Measurements from ENCODE around the gene RACGAP1.
A peak's percentile ranks its signal among the peaks of the same experiment; 100 is the strongest.

The RACGAP1 gene, protein sequence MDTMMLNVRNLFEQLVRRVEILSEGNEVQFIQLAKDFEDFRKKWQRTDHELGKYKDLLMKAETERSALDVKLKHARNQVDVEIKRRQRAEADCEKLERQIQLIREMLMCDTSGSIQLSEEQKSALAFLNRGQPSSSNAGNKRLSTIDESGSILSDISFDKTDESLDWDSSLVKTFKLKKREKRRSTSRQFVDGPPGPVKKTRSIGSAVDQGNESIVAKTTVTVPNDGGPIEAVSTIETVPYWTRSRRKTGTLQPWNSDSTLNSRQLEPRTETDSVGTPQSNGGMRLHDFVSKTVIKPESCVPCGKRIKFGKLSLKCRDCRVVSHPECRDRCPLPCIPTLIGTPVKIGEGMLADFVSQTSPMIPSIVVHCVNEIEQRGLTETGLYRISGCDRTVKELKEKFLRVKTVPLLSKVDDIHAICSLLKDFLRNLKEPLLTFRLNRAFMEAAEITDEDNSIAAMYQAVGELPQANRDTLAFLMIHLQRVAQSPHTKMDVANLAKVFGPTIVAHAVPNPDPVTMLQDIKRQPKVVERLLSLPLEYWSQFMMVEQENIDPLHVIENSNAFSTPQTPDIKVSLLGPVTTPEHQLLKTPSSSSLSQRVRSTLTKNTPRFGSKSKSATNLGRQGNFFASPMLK

GRCh38 chr12:50025187-50026059 lies at the start of gene RACGAP1:
RACGAP1 (minus strand) TSS chr12:50025494; CDS start chr12:50016715, 8,779 bp downstream.
- TF ChIP-seq, protein P1, sequence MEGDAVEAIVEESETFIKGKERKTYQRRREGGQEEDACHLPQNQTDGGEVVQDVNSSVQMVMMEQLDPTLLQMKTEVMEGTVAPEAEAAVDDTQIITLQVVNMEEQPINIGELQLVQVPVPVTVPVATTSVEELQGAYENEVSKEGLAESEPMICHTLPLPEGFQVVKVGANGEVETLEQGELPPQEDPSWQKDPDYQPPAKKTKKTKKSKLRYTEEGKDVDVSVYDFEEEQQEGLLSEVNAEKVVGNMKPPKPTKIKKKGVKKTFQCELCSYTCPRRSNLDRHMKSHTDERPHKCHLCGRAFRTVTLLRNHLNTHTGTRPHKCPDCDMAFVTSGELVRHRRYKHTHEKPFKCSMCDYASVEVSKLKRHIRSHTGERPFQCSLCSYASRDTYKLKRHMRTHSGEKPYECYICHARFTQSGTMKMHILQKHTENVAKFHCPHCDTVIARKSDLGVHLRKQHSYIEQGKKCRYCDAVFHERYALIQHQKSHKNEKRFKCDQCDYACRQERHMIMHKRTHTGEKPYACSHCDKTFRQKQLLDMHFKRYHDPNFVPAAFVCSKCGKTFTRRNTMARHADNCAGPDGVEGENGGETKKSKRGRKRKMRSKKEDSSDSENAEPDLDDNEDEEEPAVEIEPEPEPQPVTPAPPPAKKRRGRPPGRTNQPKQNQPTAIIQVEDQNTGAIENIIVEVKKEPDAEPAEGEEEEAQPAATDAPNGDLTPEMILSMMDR (conservative IDR thresholded peaks at IDR 0.05): no peak
- peak within 1 kb of the TSS; percentile 71 for H3K27ac ChIP-seq

DNA sequence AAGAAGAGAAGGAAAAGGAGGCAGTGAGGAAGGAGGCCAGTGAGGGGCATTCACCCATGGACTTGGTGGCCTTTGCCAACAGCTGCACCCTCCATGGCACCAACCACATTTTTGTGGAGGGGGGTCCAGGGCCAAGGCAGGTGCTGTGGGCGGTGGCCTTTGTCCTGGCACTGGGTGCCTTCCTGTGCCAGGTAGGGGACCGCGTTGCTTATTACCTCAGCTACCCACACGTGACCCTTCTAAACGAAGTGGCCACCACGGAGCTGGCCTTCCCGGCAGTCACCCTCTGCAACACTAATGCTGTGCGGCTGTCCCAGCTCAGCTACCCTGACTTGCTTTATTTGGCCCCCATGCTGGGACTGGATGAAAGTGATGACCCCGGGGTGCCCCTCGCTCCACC lies 48.4 kb upstream of the RACGAP1 start:
- H3K27ac ChIP-seq: no peak overlapping the region
- TF ChIP-seq, protein P1 (conservative IDR thresholded peaks at IDR 0.05): no peak

DNA sequence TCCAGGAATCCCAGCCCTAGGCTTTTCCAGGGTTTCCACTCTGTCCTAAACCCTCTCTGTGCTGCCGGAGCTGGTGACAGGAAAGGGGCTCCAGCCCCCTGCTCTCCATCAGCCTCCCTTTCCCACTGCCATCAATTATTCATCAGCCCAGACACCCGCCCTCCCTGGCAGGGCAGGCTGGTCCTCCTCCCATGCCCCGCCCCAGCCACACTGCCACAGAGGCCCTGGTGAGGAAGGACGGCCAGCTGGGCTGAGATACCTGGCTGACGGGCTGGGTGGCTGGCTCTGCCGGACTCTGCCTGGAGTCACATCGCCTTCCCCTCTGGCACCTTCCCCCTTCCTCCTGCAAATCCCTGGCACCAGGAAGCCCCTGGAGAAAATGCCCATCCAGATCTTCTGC lies 47.9 kb upstream of the RACGAP1 start:
- no peak overlapping the region for H3K27ac ChIP-seq
- TF ChIP-seq, protein P1 (conservative IDR thresholded peaks at IDR 0.05): no peak

- no peak overlapping the region for H3K27ac ChIP-seq
- TF ChIP-seq, protein P1 (conservative IDR thresholded peaks at IDR 0.05): no peak
Observed at GRCh38 chr12:50072198-50072907, 47.1 kb upstream of the RACGAP1 start.

DNA sequence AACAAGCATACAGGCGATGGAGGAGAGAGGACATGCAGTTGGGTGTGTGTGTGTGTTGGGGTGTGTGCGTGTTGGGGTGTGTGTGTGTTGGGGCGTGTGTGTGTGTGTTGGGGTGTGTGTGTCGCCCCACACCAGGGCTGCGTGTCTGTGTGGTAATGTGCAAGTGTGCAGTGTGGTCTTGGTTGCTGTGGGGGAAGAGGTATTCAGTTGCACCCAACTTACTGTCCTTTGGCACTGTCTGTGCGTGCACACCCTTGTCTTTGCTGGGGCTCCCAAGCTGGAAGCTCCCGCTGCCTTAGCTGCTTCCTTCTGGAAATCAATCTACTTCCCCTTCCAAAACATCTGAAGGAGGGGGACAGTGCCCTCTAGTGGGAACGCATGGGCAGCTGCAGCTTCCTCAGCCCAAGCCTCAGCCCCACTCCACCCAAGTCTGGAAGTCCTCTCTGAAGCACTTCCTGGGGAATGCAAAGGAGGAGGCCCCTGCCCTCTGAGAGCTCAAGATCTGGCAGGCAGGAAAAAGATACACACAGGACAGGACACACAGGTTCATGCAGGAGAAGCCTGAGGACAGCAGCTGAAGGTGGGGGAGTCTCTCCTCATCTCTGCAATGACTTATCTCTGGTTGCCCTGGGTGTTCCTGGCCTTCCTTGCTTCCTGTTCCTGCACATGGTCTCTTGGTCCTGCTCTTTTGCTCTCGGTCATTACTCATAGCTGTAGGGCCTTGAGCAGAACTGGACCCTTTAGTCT lies 45.2 kb upstream of the RACGAP1 start:
- TF ChIP-seq, protein P1 (conservative IDR thresholded peaks at IDR 0.05): peak; percentile 98
- H3K27ac ChIP-seq: peak overlapping the region; percentile 42; the same call in 1 of the 2 replicates

GRCh38 chr12:50069539-50069938 lies 44.2 kb upstream of the RACGAP1 start:
- TF ChIP-seq, protein P1 (conservative IDR thresholded peaks at IDR 0.05): no peak
- no peak overlapping the region for H3K27ac ChIP-seq
